GM23338 (cell line): Measurements from ENCODE around the gene NUP153. TPM values are rescaled to one million over a fixed set of nuclear protein-coding genes. Genes with fewer than 3 reads are reported as not detected.

Source experiments
- ATAC-seq: fragments of 200-7000 bp; cut with Tn5 transposase; 3 replicates; pipeline ENCODE4 v1.9.1; 2020
- DNase-seq: peaks from one replicate; pipeline ENCODE4 v3.0.0-alpha.2; 2015; ENCODE audit warnings: low spot score
- H2AFZ ChIP-seq: fragments of 200-600 bp; sonication (generic); 2 replicates; pipeline ENCODE4 v1.8.0; 2016; ENCODE audit warnings: antibody characterized with exemption, mild to moderate bottlenecking, moderate library complexity
- H3F3A ChIP-seq: fragments of 200-600 bp; sonication (generic); replicated peaks from 2 replicates; pipeline ENCODE4 v1.8.0; 2017; ENCODE audit warnings: antibody characterized with exemption, mixed run types, low read depth
- H3K27ac ChIP-seq: fragments of 200-600 bp; sonication (generic); 2 replicates; pipeline ENCODE4 v1.6.1; 2016; ENCODE audit warnings: low read depth
- H3K27me3 ChIP-seq: fragments of 200-600 bp; sonication (generic); 2 replicates; pipeline ENCODE4 v1.8.0; 2016; ENCODE audit warnings: mild to moderate bottlenecking, mixed run types, moderate library complexity; ENCODE audit not compliant: insufficient read depth
- H3K36me3 ChIP-seq: fragments of 200-600 bp; sonication (generic); 2 replicates; pipeline ENCODE4 v1.8.0; 2016; ENCODE audit warnings: mild to moderate bottlenecking; ENCODE audit not compliant: insufficient read depth
- H3K4me1 ChIP-seq: fragments of 200-600 bp; sonication (generic); 2 replicates; pipeline ENCODE4 v1.8.0; 2016; ENCODE audit warnings: mild to moderate bottlenecking, moderate library complexity; ENCODE audit not compliant: insufficient read depth
- H3K4me2 ChIP-seq: fragments of 200-600 bp; sonication (generic); 2 replicates; pipeline ENCODE4 v1.7.1; 2017; ENCODE audit warnings: mixed run types
- H3K4me3 ChIP-seq: fragments of 200-600 bp; sonication (generic); 2 replicates; pipeline ENCODE4 v1.6.1; 2016; ENCODE audit warnings: mixed run types
- H3K79me2 ChIP-seq: fragments of 200-600 bp; sonication (generic); replicated peaks from 2 replicates; pipeline ENCODE4 v1.8.0; 2017; ENCODE audit warnings: mild to moderate bottlenecking; ENCODE audit not compliant: insufficient read depth
- H3K9me2 ChIP-seq: fragments of 200-600 bp; sonication (generic); 2 replicates; pipeline ENCODE4 v1.8.0; 2017; ENCODE audit not compliant: insufficient read depth
- H4K20me1 ChIP-seq: fragments of 200-600 bp; sonication (generic); replicated peaks from 2 replicates; pipeline ENCODE4 v1.8.0; 2017; ENCODE audit warnings: mild to moderate bottlenecking; ENCODE audit not compliant: insufficient read depth
- H3K27ac Mint-ChIP-seq: 2 replicates; pipeline ENCODE4 v1.8.0; 2020; ENCODE audit warnings: inconsistent platforms, mild to moderate bottlenecking, moderate library complexity, mixed read lengths
- H3K27me3 Mint-ChIP-seq: 3 replicates; pipeline ENCODE4 v1.8.0; 2022; ENCODE audit warnings: low read depth, mild to moderate bottlenecking, moderate library complexity, mixed read lengths, inconsistent platforms; ENCODE audit not compliant: insufficient read depth, poor library complexity
- H3K36me3 Mint-ChIP-seq: 3 replicates; pipeline ENCODE4 v1.8.0; 2021; ENCODE audit warnings: low read depth, mild to moderate bottlenecking, inconsistent platforms, moderate library complexity, mixed read lengths
- H3K4me1 Mint-ChIP-seq: 3 replicates; pipeline ENCODE4 v1.8.0; 2020; ENCODE audit warnings: mild to moderate bottlenecking, inconsistent platforms, mixed read lengths
- H3K4me3 Mint-ChIP-seq: 3 replicates; pipeline ENCODE4 v1.8.0; 2021; ENCODE audit warnings: moderate library complexity, mild to moderate bottlenecking, inconsistent platforms, mixed read lengths
- H3K9me3 Mint-ChIP-seq: 3 replicates; pipeline ENCODE4 v1.8.0; 2020; ENCODE audit warnings: moderate library complexity, mild to moderate bottlenecking, inconsistent platforms, mixed read lengths
- CREB1 ChIP-seq: fragments of 250-450 bp; sonication (Bioruptor Pico); IDR thresholded peaks from 2 replicates; pipeline ENCODE4 v1.5.0; 2020; ENCODE audit warnings: low read depth, mild to moderate bottlenecking, moderate library complexity
- CTCF ChIP-seq, 2 experiments: fragments of 200-600 bp in 1 of 2; sonication (generic) in 1 of 2; conservative IDR thresholded peaks; 2 replicates each; pipeline versions ENCODE4 v1.5.1 to v1.6.1; 2016 to 2017; ENCODE audit warnings: antibody characterized with exemption in 2 of 2, low read depth in 2 of 2, mild to moderate bottlenecking in 2 of 2, moderate library complexity in 1 of 2
- ETS1 ChIP-seq: IDR thresholded peaks from 2 replicates; pipeline ENCODE4 v1.6.1; 2016; ENCODE audit warnings: antibody characterized with exemption
- EZH2 ChIP-seq: fragments of 200-600 bp; sonication (generic); IDR thresholded peaks from one replicate; pipeline ENCODE4 v1.8.0; 2017; ENCODE audit warnings: antibody characterized with exemption, mild to moderate bottlenecking, low read depth; ENCODE audit not compliant: unreplicated experiment
- JUNB ChIP-seq: IDR thresholded peaks from one replicate; pipeline ENCODE4 v1.6.1; 2016; ENCODE audit warnings: antibody characterized with exemption; ENCODE audit not compliant: unreplicated experiment
- NANOG ChIP-seq: IDR thresholded peaks from 2 replicates; pipeline ENCODE4 v1.6.1; 2016; ENCODE audit warnings: antibody characterized with exemption, borderline replicate concordance
- REST ChIP-seq: IDR thresholded peaks from one replicate; pipeline ENCODE4 v1.6.1; 2018; ENCODE audit warnings: antibody characterized with exemption; ENCODE audit not compliant: unreplicated experiment
- ZNF331 ChIP-seq: fragments of 250-450 bp; sonication (Bioruptor Pico); IDR thresholded peaks from 2 replicates; pipeline ENCODE4 v1.5.0; 2020; ENCODE audit warnings: low read depth, mild to moderate bottlenecking, moderate library complexity
- polyA plus RNA-seq: library from polyadenylated mRNA; unstranded; fragments of >200 nt; fragmentation: Nextera tagmentation; extraction: Ambion mirVana; gene quantifications from 2 replicates; pipeline ENCODE4 v1.2.1, GENCODE V29; 2016
- total RNA-seq: library from RNA; depleted of rRNA; stranded (reverse); fragments of >200 nt; shearing (Covaris generic); gene quantifications from 2 replicates; pipeline ENCODE4 v1.2.3, GENCODE V29; 2014

The NUP153 gene
- total and polyA plus RNA-seq, 2 experiments from 2014 or later = 23.8 to 88.4 TPM

GRCh38 chr6:17684134-17684533 is 22.6 kb downstream of the NUP153 start (continued):
- TF ChIP-seq CTCF (conservative IDR thresholded peaks at IDR 0.05; ENCODE audit: low read depth in 2 of 2) (no peak), EZH2 (no peak), NANOG (no peak), CREB1 (CRISPR knock-in tag) (no peak)

- Mint-ChIP-seq H3K9me3 (no peaks in the 10 kb centered on the region), H3K27ac (no peak overlapping the region), H3K27me3 (peaks cover 2% of the 10 kb centered on the region), H3K36me3 (peaks cover 66% of the 10 kb centered on the region), H3K4me1 (peaks cover 37% of the 10 kb centered on the region), H3K4me3 (no peak overlapping the region)
- no peaks in the 10 kb centered on the region for H3K27me3 ChIP-seq
- no peak for TF ChIP-seq JUNB
- no peak for TF ChIP-seq CREB1 (CRISPR knock-in tag)
- TF ChIP-seq EZH2 = no peak
- no peak for TF ChIP-seq CTCF (conservative IDR thresholded peaks at IDR 0.05; ENCODE audit: low read depth in 2 of 2)
- no peak for TF ChIP-seq REST
- no peak for TF ChIP-seq NANOG
- TF ChIP-seq ETS1 = no peak
- TF ChIP-seq ZNF331 (CRISPR knock-in tag) = no peak
- no peak overlapping the region for H2AFZ ChIP-seq
- ATAC-seq (no peak), DNase-seq (no peak)
- peaks cover 31% of the 10 kb centered on the region for H3K4me1 ChIP-seq
- H3K27ac ChIP-seq = no peak overlapping the region
- H3K9me2 ChIP-seq = no peaks in the 10 kb centered on the region
- H3F3A ChIP-seq = no peaks in the 10 kb centered on the region
- H3K4me3 ChIP-seq = no peak overlapping the region
- peaks cover 99% of the 10 kb centered on the region for H3K79me2 ChIP-seq
- H4K20me1 ChIP-seq = peaks cover 45% of the 10 kb centered on the region
- no peaks in the 10 kb centered on the region; the same call in 1 of the 2 replicates for H3K36me3 ChIP-seq
- H3K4me2 ChIP-seq = 0 out of 2 replicates have a peak overlapping the region, but pooled peaks have one; percentile 4
Observed at GRCh38 chr6:17683428-17683827, 23.3 kb downstream of the NUP153 start.
